HG02623 (cell line): Measurements from ENCODE around the gene CD300LD.

Experiments
- ATAC-seq: cut with Tn5 transposase; IDR thresholded peaks from one replicate; pipeline ENCODE4 v1.9.1; 2021; ENCODE audit warnings: moderate library complexity; ENCODE audit not compliant: unreplicated experiment

CD300LD gene

DNA sequence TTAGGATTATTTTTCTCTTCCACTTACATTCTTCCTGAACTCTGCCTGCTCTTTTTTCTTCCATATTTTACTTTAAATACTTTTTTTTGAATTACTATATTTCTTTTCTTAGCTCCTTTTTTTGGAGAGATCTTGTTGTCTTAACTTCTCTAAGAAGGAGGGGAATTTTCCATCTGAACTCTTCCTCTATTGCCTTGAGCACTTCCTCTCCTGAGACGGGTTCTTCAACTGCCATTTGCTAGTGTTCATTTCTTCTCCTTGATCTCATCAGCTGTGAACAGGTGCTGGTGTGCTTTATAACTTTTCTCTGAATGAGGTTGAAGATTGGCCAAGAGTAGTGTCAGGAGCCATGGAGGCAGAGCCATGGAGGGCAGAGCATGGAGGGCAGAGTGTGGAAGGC lies 15.1 kb upstream of the CD300LD start:
- no peak for ATAC-seq

DNA sequence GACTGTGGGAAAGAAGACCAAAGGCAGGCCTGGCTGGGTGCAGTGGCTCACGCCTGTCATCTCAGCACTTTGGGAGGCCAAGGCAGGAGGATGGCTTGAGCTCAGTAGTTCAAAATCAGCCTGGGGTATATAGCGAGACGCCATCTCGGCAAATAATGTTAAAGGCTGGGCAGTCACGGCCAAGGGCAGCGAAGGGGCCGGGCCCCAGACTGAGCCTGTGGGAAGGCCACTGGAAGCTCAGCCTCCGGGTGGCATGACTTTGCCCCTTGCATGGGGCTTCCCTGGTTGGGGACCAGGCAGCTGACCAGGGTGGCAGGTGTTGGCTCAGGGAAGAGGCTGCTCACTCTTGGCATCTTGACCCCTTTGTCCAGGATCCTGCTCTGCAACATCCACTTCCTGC lies 14.0 kb upstream of the CD300LD start:
- ATAC-seq = no peak

DNA sequence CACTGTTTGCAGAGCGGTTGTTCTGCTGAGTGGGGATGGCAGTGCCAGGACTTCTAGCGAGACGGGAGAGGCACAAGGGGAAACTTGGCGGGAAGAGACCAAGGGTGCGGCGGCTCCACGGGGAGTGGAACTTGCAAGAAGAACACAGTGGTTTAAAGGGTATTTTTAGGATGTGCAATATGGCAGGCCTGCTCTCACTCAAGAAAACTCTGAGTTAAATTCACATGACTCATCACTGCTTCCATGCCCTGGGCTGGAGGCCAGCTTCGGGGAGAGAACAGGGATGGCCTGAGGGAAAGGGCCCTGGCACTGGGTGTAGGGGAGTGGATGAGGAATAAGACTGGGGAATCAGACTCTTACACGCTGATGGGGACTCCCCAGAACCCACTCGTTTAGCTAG lies 13.3 kb upstream of the CD300LD start:
- ATAC-seq = no peak

DNA sequence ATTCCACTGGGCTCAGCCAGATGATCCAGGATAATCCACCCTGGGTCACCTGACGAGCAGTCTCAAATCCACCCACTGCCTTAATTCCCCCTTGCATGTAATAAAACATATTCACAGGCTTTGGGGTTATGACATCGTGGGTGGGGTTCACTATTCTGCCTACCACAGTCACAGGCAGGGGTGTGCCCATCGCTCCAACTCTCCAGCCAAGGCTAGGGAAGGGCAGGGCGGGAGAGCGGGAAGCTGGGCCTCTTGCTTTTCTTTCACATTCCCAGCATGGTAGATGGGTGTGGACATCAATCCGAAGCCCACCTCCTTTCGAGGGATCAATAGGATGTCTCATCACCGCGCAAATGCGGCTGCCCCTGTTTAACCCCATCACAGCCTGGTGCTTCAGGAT lies 12.7 kb upstream of the CD300LD start:
- ATAC-seq = no peak

DNA sequence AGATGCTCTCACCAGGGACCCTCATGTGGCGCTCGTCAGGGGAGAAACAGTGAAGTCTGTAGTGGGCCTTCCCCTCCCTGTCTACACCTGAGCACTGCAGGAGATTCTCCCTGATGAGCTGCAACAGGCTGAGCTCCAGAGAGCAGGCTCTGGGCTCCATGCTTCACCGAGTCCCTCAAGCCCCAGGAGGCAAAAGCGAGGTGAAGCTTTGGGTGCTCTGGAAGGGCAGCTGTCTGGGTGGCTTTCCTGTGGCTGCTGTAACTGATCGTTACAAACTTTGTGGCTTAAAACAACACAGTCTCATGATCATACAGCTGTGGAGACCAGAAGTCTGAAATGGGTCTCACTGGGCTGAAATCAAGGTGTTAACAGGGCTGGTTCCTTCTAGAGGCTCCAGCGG lies 12.1 kb upstream of the CD300LD start:
- ATAC-seq = no peak

DNA sequence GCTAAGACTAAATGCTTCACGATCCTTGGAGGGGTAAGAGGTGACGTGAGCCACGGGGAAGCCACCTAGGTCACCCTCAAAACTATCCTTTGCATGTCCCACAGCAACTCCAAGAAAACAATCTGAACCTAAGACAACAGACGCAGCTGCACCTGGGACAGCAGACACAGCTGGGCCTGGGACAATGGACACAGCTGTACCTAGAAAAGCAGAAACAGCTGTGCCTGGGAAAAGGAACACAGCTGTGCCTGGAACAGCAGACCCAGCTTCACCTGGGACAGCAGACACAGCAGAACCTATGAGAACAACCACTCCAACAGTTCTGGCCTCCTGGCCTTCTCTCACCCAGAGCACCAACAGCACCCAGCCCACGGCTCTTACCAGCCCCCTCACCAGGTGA lies 11.7 kb upstream of the CD300LD start:
- no peak for ATAC-seq

DNA sequence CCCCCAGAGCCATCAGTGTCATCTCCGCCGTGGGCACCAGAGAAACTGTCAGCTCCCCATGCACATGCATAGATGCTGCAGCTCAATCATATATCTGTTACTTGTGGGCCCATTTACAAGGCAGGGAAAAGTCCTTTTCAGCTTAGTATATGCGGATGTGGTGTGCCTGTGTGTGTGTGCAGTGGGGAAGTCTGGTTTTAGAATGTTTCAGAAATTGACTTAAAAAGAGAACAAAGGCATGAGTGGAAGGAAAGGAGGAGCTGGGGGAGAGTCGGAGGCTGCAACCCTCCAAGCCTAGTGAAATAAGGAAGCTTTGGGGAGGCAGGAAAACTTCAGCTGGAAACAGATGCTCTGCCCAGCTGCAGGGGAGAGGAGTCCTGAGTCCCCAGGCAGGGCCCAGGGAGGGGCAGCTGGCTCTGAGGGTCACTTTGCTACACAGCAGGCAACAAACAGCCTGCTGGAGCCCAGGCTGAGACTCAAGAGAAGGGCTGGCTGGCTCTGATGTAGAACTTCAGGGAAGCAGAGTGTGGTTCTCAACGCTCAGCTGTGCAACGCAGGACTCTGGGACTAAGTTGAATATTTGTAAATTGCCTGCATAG lies 11.1 kb upstream of the CD300LD start:
- ATAC-seq = no peak

DNA sequence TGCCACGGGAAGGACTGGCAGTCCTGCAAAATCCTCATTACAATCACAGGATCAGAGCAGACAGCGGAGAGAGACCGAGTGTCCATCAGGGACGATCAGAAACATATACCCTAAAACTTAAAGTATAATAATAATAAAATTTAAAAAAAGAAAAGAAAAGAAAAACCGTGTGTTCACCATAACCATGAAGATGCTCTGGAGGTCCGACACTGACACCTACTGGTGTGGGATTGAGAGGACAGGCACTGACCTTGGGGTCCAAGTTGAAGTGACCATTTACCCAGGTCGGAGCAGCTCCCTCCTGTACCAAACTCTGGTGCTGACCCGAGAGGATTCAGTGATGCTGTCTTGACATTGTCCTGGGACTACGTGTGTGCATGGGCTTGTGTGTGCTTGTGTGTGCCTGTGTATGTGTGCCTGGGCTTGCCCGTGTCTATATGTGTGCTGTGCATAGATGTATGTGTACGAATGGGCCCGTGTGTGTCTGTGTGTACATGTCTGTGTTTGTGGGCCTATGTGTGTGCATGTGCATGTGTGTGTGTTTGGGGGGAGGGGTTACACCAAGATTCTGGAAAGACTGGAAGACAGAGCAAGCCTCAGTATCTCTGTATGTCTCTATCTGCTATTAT lies 10.0 kb upstream of the CD300LD start:
- ATAC-seq = no peak

DNA sequence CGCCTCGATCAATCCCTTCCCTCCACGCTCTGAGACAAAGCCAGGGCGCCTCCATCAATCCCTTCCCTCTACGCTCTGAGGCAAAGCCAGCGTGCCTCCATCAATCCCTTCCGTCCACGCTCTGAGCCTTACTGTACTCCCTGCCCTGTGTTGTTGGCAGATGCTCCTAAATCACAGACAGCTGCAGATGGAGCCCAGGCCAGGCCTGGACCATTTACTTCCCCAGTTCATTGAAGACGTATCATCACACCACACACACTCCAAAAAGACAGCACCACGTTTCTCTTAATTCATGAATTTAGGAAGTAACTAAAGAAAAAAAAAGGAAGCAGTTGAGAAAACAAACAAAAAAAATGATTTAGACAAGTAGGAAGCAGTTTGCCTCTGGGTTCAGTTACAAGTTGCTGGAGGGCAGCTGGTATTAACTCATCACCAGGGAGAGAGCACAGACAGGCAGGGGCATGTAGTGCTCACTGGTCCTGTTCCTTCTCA lies 7.4 kb upstream of the CD300LD start:
- ATAC-seq = no peak

DNA sequence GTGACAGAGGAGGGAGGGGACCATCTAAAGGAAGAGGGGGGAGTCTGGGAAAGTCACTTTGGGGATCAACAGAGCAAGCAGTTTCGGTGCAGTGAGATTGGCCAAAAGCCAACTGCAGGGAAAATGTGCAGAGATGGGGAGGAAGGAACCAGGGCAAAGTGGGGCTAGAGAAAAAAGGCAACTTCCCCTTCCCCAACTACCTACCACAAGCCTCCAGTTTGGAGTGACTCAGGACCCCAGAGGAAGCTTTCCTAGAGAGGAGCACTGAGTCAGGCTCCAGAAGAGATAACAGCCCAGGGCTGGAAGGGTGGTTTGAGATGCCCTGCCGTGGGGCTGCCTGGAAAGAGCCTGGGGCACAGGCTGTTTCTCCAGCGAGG lies 6.9 kb upstream of the CD300LD start:
- ATAC-seq = no peak

DNA sequence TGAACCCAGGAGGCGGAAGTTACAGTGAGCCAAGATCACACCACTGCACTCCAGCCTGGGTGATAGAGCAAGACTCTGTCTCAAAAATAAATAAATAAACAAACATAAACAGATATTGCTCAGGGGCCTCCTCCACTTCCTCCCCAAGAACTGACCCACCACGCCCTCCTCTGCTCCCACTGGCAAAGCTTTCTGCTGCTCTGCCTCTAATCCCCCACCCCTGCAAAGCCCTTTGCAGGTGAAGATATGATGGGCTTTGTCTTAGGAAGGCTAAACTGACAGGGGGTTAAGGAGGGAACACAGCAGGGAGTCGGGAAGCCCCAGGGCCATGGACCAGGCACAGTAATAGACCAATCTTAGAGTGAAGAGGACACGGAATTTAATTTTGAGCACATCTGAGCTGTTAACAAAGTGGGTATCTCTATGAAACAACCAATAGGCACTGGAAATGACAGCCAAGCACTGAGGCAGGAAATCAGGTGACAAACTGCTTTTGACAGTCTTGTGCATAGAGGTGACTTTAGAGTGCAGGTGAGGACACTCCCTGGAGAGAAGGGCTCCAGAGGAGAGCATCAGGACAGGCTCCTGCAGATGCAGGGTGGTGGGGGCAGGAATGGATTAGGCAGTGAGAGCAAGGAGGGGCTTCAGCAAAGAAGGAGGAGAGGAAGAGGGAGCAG lies 6.4 kb upstream of the CD300LD start:
- no peak for ATAC-seq

DNA sequence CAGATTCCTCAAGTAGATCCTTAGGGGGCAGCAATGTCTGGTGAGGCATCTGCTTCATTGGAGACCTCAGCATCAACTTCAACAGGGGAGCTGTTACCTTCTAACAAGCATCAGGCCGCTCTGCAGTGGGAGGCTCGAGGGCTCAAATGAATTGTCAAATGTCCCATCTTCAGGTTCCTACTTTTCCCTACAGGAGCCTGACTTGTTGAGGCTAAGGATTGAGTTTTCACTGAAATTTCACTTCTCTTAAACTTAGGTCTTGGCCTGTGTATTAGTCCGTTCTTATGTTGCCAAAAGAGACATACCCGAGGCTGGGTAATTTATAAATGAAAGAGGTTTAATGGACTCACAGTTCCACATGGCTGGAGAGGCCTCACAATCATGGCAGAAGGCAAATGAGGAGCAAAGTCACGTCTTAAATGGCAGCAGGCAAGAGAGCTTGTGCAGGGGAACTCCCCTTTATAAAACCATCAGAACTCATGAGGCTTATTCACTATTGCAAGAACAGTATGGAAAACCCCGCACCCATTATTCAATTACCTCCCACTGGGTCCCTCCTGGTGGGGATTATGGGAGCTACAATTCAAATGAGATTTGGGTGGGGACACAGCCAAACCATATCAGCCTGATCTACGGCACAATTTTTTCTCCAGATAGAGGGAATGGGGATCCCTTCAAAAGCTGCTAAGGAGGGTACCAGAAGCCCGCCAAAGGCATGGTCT lies 5.1 kb upstream of the CD300LD start:
- ATAC-seq = no peak

DNA sequence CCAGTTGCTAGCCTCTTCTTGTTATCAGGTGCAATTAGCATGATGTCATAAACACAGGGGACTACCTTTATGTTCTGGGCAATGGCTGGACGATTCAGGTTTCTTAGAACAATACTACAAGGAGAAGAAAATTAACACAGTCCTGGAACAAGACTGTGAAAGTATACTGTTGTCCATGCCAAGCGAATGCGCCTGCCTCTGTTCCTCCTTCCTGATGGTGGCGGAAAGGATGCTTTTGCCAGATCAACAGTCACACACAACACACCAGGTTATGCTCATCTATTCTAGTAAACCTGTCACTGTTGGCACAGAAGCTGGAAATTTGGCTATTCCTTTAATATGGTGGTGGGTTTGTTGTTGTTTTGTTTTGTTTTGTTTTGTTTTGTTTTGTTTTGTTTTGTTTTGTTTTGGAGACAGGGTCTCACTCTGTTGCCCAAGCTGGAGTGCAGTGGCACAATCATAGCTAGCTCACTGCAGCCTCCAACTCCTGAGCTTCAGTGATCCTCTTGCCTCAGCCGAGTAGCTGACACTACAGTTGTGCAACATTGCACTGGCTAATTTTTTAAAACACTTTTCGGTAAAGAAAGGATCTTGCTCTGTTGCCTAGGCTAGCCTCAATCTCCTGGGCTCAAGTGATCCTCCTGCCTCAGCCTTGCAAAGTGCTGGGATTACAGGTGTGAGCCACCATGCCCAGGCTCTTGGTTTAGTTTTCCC lies 3.1 kb upstream of the CD300LD start:
- no peak for ATAC-seq

DNA sequence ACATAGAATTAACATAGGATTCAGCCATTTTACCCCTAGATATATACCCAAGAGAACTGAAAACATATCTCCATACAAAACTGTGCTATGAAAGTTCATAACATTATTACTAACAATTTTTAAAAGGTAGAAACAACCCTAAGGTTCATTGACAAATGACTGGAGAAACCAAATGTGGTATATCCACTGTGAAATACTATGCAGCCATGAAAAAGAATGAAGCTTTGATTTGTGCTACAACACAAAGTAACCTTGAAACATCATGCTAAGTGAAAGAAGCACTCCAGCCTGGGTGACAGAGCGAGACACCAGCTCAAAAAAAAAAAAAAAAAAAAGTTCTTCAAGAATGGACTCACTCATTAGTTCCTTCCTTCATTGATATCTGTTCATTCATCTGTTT lies 580 bp downstream of the CD300LD start:
- no peak for ATAC-seq

DNA sequence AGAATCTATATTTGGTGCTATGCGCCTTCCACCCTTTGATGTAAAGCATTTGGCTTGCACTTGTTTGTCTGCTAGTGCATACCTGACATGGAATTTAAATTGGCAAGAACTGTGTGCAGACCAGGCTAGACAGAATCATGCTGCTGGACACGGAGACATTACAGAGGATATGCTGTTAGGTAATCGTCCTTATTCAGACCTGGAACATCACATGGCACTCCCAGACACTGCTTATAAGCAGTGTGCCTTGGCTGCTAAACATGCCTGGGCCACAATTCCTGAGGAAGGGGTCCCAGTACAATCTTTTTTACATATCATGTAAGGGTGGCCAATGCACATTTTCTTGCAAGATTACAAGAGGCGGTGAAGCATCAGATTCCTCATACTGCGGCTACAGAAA lies 6.4 kb downstream of the CD300LD start:
- no peak for ATAC-seq

DNA sequence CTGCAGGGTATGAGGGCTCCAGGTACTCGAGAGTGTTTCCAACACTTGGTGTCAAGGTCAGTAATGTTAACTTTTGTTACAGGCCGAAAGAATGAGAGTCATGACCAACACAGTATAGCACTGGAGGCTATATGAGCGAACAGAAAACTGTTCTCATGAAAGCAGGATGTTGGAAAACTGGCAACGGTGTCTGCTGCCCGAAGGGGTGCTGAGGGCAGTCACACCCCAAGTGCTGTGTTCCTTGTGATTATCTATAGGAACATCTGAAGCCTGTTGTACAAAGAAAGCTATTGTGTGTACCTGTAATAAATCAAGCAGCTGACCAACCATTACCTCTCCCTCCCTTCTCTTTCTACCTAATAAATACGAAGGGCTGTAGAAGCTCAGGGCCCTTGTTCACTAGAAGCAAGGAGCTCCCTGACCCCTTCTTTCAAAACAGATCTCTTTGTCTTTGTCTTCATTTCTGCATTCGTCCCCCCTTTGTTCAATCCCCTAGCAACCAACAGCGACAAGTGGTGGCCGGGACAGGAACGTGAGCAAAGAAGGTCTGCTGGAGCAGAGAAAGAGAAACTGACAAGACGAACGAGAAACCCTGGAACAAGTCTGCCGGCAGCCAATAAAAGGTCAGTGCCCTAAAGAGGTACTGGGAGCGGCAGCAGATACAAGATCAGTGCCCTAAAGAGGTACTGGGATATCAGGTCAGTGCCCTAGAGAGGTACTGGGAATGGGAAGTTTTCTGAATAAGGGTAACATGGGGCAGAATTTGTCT lies 7.6 kb downstream of the CD300LD start:
- no peak for ATAC-seq

DNA sequence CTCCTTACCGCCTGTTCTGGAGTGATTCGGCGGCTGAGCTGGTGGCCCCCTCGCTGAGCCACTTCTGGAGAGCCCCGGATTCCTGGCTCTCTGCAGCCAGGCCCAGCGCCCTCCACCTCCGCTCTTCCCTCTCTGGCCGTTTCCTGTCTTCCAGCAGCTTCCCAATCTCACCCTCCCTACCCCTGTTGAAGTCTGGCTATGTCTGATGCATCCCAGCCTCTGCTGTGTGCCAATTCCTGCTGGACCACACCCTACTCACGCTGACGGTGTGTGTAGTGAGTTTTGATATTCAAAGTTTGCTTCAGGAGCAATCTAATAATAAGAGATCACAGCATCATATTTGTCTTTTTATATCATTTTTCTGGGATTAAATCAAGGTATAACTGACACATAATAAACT lies 9.4 kb downstream of the CD300LD start:
- ATAC-seq = no peak

DNA sequence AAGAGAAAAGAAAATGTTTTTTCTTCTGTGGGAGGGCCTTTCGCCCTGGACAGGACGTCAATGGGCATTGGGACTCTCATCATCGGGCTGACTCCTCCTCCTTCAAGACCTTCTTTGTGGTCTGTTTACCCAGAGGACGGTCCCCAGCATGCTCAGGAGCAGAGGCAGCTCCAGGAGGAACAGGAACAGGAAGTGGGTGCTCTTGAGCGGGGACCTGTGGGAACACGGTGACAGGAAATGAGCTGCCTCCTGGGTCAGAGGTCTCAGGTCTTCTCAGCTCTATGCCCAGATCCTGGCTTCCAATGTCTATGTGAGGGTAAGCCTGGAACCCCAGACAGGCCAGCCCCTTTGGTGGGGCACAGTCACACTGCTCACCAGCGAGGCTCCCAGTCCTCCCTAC lies 12.2 kb downstream of the CD300LD start:
- no peak for ATAC-seq

DNA sequence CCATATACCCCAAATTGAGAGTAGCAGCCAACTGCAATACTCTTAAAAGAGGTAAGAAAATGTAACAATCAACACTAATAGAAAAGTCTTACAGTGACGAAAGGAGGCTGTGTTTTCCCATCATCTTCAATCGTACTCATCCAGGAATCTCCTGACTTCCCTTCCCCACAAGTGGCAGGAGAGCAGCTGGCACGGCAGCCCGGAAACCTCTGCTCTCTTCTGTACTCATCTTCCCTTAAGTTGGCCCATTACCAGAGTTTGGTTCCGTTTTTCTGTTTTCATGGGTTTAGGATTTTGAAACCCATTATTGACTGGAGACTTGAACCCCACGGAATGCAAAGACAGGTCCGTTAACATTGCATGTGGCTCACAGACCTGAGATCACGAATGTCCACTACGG lies 13.1 kb downstream of the CD300LD start:
- no peak for ATAC-seq

DNA sequence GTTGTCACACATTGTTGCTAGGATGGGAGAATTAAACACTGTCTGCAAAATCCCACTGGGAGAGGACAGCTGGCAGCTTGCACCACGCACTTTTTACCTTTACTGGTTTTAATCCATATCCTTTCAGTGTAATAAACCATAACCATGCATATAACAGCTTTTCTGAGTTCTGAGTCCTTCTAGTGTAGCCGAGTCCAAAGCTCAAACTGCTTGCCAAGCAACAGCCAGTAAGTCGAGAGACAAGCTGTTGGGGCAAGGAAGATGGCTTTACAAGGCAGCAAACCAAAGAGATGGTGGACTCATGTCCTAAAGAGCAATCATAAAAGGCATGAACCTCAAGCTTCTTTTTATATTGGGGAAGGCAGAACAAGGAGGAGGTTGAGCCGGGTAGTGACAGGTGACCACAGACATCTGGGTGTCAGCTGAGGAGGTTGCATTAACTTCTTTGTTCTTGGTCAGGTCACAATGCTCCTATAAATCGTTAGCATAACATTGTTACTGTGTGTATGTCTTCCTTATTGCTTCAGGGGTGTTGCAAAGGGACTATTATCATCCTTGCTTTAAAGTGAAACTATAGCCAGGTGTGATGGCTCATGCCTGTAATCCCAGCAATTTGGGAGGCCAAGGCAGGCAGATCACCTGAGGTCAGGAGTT lies 17.5 kb downstream of the CD300LD start:
- ATAC-seq = no peak
